Frontal cortex (tissue), 4 donors: Measurements from ENCODE around the gene VARS2. TPM values are rescaled to one million over a fixed set of nuclear protein-coding genes. Genes with fewer than 3 reads are reported as not detected.
"Not testable (repeated sequence)": the region's sequence is repeated elsewhere in the genome, so short reads cannot be mapped to it uniquely, and the experiment has no call there.

ENCODE experiments used
- DNase-seq, 2 donors: peaks; one replicate each; pipeline ENCODE4 v3.0.0; 2012; ENCODE audit warnings: low spot score in 2 of 2
- FAIRE-seq: peaks from 2 replicates; lab custom pipeline; 2012; peaks lifted over from hg19 to GRCh38; lab: Jason Lieb, UNC
- total RNA-seq: library from RNA; depleted of rRNA; stranded (reverse); fragments of >200 nt; gene quantifications from one replicate; pipeline ENCODE4 v1.2.3, GENCODE V29; 2014
- donor health status: control.
- donor health status: control.
- donor health status: control.

Gene VARS2
- total RNA-seq, 1 donor from 2014 or later = 22.4 TPM

DNA sequence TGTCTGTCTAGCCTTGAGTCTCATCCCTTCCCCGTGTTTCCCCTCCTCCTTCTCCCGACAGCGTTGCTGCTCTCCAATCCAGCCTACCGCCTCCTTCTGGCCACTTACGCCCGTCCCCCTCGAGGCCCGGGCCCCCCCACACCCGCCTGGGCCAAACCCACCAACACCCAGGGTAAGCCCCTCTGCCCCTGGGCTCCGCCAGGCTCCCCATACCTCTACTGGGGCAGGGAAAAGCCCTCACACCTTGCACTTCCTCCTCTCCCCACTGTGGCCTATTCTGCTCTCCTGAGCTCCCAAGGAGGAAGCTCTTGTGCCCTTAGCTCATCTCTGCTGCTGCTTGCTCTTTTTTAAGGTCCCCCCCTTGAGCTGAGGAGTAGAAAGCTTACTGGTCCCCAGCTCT lies 18.7 kb upstream of the VARS2 start:
- DNase-seq = no peak
- FAIRE-seq = no peak

DNA sequence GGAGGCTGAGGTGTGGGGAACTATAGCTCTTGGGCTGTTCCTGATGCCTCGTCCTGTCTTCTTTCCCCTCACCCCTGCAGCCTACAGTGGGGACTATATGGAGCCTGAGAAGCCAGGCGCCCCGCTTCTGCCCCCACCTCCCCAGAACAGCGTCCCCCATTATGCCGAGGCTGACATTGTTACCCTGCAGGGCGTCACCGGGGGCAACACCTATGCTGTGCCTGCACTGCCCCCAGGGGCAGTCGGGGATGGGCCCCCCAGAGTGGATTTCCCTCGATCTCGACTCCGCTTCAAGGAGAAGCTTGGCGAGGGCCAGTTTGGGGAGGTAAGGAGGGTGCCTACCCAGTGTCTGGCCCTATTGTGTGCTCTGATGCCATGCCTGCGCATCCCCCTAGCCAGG lies 17.5 kb upstream of the VARS2 start:
- FAIRE-seq (no peak), DNase-seq (no peak)

DNA sequence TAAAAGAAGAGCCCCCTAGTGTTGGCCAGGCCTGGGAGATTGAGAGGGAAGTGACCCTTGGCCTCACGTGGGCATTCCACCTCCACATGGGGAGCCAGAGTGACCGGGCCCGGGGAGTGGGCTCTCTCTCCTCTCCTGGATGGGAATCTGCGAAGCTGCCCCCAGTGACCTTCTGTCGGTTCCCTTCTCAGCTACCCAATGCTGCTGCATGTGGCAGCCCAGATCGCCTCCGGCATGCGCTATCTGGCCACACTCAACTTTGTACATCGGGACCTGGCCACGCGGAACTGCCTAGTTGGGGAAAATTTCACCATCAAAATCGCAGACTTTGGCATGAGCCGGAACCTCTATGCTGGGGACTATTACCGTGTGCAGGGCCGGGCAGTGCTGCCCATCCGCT lies 16.2 kb upstream of the VARS2 start:
- FAIRE-seq = no peak
- DNase-seq = no peak

DNA sequence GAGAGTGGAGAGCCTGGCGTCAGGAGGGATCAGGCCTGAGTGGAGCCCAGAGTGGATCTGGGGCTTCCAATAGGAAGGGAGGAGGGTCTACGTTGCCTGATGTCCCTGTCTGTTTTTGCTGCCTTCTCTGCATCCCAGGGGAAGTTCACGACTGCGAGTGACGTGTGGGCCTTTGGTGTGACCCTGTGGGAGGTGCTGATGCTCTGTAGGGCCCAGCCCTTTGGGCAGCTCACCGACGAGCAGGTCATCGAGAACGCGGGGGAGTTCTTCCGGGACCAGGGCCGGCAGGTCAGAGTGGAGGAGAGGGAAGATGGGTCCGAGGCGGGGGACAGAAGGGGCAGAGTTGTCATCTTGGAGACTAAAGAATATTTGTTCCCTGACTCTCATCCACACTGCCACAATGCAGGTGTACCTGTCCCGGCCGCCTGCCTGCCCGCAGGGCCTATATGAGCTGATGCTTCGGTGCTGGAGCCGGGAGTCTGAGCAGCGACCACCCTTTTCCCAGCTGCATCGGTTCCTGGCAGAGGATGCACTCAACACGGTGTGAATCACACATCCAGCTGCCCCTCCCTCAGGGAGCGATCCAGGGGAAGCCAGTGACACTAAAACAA lies 15.2 kb upstream of the VARS2 start:
- no peak for FAIRE-seq

DNA sequence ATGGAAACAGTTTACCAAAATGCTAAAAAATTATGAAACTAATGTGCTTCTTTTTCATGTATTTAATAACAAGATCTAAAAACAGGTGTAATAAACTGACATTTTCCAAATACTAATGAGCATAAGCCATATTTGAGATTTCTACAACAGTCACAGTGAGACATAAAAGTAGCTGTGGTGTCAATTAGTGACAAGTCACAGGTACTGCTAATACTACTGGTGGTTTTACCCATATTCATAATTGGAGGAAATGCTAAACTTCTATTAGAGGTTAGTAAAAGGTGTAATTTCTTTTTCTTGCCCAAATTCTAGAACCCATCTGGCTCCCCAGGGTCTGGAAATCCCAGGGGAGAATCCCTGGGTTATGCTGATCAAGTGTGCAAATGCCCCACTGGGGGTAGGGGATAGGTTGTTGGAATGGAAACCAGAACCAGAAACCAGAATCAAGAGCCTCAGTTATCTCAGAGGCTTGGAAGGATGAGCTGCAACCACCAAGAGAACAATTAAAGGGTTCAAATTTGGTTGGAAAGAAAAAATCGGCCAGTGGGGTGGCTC lies 13.1 kb upstream of the VARS2 start:
- no peak for FAIRE-seq

More for the DNA sequence above, 15.2 kb upstream of the VARS2 start:
- DNase-seq = no peak

DNA sequence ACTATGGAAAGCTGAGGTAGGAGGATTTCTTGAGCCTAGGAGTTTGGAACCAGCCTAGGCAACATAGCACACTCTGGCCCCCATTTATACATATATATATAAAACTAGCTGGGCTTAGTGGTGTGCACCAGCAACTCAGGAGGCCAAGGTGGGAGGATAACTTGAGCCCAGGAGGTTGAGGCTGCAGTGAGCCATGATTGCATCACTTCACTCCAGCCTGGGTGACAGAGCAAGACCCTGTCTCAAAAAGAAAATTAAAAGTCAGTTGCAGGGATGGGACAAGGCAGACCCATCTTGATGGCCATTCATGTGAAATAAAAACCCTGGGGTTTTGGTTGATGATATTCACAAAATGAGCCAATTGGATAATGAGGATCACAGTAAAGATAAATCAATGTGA lies 12.6 kb upstream of the VARS2 start:
- FAIRE-seq (no peak), DNase-seq (no peak)

More for the DNA sequence above, 13.1 kb upstream of the VARS2 start:
- DNase-seq = no peak

DNA sequence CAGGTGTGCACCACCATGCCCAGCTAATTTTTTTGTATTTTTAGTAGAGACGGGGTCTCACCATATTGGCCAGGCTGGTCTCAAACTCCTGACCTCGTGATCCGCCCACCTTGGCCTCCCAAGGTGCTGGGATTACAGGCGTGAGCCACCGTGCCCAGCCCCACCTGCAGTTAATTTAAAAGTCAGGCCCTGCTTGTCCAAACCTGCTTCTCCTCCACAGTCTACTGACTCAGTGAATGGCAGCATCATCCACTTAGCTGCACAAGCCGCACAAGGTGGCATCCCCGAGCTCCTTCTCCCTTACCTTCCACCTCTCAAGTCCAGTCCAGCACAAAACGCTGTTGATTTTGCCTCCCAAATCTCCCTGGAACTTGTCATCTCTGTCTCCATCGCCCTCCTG lies 11.8 kb upstream of the VARS2 start:
- not testable (repeated sequence) for DNase-seq, FAIRE-seq

DNA sequence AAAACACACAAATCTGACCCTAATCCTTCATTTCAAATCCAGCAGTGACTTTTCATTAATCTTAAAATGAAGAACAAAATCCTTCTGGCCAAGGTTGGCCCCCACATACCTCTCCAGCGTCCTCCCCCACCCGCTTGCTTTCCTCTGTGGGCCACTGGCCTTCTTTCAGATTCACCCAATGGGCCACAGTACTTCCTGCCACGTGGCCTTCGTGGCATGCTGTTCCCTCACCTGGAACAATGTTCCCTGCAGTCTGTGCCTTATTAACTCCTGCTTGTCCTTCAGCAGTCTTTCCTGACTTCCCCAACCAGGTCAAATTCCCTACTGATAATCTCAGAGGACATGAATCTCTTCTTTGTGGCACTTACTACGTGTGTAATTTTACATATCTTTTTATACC lies 11.3 kb upstream of the VARS2 start:
- FAIRE-seq = no peak
- DNase-seq = no peak

DNA sequence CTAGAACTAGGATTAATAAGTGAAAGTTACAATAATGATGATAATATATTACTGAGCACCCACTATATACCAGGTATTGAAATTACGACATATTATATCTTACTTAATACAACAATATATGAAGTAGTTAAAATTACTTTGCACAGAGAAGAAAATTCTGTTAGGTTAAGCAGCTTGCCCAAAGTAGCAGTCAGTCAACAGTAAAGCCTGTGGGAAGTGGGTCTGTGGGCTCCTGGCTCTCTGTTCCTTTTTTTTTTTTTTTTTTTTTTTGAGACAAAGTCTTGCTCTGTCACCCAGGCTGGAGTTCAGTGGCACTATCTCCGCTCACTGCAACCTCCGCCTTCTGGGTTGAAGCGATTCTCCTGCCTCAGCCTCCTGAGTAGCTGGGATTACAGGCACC lies 10.8 kb upstream of the VARS2 start:
- FAIRE-seq (no peak), DNase-seq (no peak)

DNA sequence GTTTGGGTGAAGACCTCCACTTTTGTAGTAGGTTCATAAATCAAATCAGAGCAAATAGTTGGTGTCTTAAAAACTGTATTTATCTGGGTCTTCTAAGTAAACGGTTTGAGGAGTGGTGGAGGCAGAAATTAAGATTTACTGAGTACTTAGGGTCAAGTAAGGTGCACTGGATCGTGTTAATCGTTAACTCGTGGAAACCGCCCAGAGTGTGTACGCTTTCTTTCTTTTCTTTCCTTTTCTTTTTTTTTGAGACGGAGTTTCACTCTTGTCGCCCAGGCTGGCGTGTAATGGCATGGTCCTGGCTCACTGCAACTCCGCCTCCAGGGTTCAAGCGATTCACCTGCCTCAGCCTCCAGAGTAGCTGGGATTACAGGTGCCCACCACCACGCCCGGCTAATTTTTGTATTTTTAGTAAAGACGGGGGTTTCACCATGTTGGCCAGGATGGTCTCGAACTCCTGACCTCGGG lies 6.7 kb upstream of the VARS2 start:
- not testable (repeated sequence) for FAIRE-seq, DNase-seq

DNA sequence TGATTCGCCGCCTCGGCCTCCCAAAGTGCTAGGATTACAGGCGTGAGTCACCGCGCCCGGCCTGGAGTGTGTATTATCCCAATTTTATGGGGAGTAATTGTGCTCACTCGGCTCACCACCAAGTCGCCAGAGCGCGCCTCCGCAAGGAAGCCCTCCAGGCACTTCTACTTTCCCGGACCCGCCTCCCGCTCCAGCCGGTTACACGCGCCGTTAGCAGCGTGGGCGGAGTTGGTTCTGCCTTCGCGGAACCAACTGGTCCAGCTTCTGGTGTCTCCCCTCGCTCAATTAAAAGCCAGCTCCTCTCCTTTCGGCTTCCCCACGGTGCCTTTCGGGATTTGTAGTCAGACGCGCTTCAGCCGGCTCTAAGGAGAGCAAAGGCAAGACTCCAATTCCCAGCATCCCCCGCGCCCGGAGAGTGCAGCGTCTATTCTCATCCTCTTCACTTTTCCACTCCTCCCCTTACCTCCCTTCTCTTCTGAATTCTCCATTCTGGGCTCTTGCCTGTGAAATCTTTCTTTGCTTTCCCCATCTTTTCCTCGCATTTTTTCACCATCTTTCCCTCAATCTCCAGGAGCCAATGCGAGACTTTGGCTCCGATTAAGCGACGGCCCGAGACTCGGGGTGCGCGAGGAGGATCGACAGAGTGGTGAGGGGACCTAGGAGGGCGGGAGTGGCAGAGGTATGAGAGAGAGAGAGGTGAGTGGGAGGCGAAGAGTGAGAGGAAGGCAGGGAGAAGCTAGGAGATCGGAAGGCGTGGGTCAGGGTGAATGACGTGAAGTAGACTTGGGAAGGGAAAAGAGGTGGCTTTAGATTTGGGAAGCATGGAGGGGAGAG lies 6.1 kb upstream of the VARS2 start, which contains the start of gene GTF2H4:
Gene GTF2H4, plus strand, starts transcription at position 450 of the 834 bp plus-strand sequence.
- DNase-seq (peak; percentile 84 to 92), FAIRE-seq (no peak)

DNA sequence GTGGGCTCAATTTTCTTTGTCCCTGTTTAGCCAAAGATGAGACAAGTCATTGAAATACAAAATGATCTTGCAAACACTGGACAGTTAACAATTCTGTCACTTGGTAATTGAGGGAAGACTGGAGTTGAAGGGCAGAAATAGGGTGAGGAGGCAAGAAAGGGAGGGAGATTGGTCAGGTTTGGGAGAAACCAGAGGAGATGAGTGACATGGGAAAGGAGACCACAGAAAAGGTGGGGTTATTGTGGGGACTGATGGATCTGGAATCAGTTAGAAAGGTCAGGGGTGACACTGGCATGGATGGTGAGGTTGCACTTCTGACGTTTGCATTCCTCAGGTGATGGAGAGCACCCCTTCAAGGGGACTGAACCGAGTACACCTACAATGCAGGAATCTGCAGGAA lies 5.3 kb upstream of the VARS2 start:
- no peak for FAIRE-seq
- no peak for DNase-seq

DNA sequence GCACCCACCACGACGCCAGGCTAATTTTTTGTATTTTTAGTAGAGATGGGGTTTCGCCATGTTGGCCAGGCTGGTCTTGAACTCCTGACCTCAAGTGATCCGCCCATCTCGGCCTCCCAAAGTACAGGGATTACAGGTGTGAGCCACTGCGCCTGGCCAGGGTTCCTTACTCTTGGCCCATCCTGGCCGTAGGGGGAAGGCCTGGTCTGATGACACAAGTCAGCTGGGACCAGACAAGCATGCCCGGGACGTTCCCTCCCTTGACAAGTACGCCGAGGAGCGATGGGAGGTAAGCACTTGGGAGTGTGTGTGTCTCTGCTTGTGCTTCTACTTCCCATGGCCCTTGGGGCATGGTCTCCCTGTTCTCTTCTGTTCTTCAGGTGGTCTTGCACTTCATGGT lies 3.6 kb upstream of the VARS2 start:
- DNase-seq, FAIRE-seq: not testable (repeated sequence)

DNA sequence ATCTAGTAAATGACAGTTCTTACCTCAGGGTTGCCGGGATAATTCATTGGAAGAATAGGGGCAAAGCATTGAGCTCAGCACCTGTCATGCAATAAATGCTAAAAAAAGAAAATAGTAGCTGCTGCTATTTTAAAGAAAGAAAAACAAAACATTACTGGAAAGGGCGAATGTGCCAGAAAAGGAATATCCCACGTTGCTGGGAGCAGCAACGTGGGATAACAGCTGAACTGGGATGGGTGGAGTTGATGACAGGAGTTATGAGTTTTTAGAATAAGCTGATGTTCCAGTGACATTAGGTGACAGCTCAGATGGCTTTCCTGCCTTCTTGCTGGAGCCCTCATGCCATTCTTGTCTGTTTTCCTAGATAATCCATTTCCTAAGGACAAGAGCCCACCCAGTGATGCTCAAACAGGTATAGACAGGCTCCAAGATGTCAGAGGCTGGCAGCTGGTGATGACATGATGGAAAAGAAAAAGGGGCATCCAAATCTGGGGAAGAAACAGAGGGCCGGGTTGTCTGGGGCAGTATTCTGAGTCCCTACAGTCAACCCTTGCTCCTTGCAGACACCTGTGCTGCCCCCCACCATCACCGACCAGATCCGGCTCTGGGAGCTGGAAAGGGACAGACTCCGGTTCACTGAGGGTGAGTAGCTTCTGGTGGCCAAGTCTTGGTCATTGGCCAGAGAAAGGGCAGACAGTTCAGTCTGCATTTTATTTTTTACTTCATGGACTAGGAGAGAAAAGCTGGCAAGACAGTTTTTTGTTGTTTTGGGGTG lies 1.1 kb upstream of the VARS2 start:
- no peak for FAIRE-seq
- no peak for DNase-seq

DNA sequence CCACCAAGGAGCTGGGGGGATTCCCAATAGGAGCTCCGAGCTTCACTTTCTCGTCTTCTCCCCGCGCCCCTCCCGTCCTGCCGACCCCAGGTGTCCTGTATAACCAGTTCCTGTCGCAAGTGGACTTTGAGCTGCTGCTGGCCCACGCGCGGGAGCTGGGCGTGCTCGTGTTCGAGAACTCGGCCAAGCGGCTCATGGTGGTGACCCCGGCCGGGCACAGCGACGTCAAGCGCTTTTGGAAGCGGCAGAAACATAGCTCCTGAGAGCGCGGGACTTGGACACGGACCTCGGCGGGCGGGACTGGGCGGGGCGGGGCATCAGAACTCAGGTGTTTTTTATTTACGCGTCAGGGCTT lies 340 bp upstream of the VARS2 start:
- FAIRE-seq (no peak), DNase-seq (no peak)

DNA sequence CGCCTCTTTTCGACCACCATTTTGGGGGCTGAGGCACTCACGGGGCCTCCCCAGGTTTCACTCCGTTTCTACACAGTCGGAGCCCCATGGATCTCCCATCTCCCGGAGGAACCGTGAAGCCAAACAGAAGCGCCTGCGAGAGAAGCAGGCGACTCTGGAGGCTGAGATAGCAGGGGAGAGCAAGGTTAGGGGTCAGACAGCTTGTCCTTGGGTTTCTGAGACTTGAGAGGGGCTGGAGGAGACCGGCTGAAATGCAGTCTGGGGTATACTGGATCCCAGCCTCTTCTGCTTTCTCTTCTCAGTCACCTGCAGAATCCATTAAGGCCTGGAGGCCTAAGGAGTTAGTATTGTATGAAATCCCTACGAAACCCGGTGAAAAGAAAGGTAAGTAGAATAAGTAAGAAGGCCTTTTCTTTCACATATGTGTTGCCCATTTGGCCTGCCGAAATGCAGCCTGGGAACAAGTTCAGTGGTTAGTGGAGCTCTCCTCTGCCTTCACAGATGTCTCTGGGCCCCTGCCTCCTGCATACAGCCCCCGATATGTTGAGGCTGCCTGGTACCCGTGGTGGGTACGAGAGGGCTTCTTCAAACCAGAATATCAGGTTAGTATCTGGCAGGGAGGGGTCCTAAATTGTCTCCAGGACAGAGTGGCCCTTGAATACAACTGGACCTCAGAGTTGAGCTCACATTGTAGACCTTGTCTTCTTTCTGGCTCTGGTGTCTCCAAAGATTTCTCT lies 984 bp downstream of the VARS2 start:
- DNase-seq (no peak), FAIRE-seq (no peak)

DNA sequence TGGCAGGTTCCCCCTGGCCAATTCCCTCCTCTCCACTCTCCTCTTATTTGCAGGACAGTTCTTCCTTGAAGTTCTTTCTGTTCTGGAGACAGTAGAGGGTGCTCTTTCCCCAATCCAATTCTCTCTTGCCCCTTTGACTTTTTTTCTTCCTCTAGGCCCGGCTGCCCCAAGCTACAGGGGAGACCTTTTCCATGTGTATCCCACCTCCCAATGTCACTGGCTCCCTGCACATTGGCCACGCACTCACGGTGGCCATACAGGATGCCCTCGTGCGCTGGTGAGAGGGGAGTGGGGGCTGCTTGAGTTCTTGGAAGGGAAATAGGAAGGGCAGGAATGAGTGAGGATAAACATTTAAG lies 1.5 kb downstream of the VARS2 start:
- DNase-seq = peak; percentile 80 to 81
- no peak for FAIRE-seq

DNA sequence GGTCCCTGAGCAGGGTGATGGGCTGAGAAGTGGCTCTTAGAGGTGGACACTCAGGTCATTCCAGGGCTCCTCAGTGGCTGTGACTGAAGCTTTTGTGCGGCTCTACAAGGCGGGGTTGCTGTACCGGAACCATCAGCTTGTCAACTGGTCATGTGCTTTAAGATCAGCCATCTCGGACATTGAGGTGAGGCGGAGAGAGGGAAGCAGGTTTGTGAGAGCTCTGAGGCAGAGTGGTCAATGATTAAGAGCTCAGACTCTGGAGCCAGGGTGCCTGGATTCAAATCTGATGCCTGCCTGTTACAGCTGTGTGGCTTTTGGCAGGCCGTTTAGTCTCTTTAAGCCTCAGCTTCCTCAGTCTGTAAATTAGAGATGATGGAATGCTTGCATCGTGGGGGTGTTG lies 3.0 kb downstream of the VARS2 start:
- DNase-seq (no peak), FAIRE-seq (no peak)

DNA sequence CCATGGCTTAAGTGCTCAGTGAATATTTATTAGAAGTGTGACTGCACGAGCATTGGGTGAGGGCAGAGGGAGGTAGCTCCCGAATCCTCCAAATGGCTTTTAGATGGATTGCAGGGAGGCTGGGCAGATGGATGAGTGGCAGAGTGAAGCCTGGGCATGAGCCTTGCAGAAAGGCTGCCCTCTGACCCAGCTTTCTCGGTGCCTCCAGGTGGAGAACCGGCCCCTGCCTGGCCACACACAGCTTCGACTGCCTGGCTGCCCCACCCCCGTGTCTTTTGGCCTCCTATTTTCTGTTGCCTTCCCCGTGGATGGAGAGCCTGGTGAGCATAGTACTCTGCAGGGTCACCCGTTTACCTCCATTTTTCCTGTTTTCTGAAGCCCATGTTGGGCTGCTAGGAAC lies 3.4 kb downstream of the VARS2 start:
- no peak for FAIRE-seq

DNA sequence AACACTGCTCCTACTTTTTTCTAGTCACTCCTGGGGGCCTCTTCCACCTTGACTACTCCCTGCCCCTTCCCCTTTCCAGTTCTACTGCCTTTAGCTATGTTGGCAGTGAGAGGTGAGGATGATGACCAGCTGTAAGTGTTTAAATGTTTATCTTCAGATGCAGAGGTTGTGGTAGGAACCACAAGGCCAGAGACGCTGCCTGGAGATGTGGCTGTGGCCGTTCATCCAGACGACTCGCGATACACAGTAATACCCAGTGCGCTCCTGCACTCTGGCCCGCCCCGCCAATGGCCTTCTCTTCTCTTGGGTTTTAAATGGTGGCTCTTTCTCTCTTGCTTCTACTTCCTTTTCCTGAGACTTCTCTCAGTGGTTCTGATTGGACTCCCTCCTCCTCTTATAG lies 4.6 kb downstream of the VARS2 start:
- DNase-seq = no peak
- FAIRE-seq = no peak

More for the DNA sequence above, 3.4 kb downstream of the VARS2 start:
- no peak for DNase-seq
